Neural cell (in vitro differentiated cells): ENCODE results near the gene TAPBPL.

Experiments
- CTCF ChIP-seq: fragments of 450-650 bp; IDR thresholded peaks from 2 replicates; pipeline ENCODE4 v1.5.1; 2014; ENCODE audit warnings: antibody characterized with exemption, mild to moderate bottlenecking, moderate library complexity; ENCODE audit not compliant: poor library complexity, severe bottlenecking
- EZH2 ChIP-seq: fragments of 200-600, 300-800 bp; shearing (Covaris generic), sonication (generic); IDR thresholded peaks from 2 replicates; pipeline ENCODE4 v1.6.1; 2014; ENCODE audit warnings: antibody characterized with exemption, low read length, borderline replicate concordance, mild to moderate bottlenecking; ENCODE audit not compliant: insufficient read depth, poor library complexity, severe bottlenecking
- POLR2AphosphoS5 ChIP-seq: IDR thresholded peaks from 2 replicates; pipeline ENCODE4 v1.6.1; 2012
- RAD21 ChIP-seq: fragments of 450-650 bp; conservative IDR thresholded peaks from 2 replicates; pipeline ENCODE4 v1.6.1; 2014; ENCODE audit warnings: antibody characterized with exemption, mild to moderate bottlenecking, moderate library complexity
- REST ChIP-seq: IDR thresholded peaks from 2 replicates; pipeline ENCODE4 v1.6.1; 2012; ENCODE audit warnings: borderline replicate concordance
- SMC3 ChIP-seq: fragments of 450-650 bp; conservative IDR thresholded peaks from 2 replicates; pipeline ENCODE4 v1.6.1; 2014; ENCODE audit warnings: antibody characterized with exemption, mild to moderate bottlenecking, moderate library complexity; ENCODE audit not compliant: poor library complexity

GRCh38 chr12:6469609-6470374 is 17.9 kb downstream of the TAPBPL start:
- no peak for TF ChIP-seq EZH2
- no peak for TF ChIP-seq CTCF
- no peak for TF ChIP-seq POLR2AphosphoS5
- no peak for TF ChIP-seq REST
- TF ChIP-seq RAD21, result no peak
- no peak for TF ChIP-seq SMC3
